Suppressor macrophage (primary cell): ENCODE results near the gene FAM234A.
"Not testable (repeated sequence)": the region's sequence is repeated elsewhere in the genome, so short reads cannot be mapped to it uniquely, and the experiment has no call there.

Experiments
- DNase-seq, 4 experiments: peaks; one replicate each; pipeline ENCODE4 v3.0.0-alpha.2; 2020 to 2022

FAM234A gene

GRCh38 chr16:266258-267164 is 31.9 kb downstream of the FAM234A start:
- DNase-seq, result no peak

DNA sequence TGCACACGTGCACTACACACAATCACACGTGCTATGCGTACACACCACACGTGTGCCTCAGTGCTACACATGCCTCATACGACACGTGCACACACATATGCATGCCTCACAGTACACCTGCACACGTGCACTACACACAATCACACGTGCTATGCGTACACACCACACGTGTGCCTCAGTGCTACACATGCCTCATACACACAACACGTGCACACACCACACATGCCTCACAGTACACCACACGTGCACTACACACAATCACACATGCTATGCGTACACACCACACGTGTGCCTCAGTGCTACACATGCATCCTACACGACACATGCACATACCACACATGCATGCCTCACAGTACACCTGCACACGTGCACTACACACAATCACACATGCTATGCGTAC is 32.9 kb downstream of the FAM234A start:
- not testable (repeated sequence) for DNase-seq

DNA sequence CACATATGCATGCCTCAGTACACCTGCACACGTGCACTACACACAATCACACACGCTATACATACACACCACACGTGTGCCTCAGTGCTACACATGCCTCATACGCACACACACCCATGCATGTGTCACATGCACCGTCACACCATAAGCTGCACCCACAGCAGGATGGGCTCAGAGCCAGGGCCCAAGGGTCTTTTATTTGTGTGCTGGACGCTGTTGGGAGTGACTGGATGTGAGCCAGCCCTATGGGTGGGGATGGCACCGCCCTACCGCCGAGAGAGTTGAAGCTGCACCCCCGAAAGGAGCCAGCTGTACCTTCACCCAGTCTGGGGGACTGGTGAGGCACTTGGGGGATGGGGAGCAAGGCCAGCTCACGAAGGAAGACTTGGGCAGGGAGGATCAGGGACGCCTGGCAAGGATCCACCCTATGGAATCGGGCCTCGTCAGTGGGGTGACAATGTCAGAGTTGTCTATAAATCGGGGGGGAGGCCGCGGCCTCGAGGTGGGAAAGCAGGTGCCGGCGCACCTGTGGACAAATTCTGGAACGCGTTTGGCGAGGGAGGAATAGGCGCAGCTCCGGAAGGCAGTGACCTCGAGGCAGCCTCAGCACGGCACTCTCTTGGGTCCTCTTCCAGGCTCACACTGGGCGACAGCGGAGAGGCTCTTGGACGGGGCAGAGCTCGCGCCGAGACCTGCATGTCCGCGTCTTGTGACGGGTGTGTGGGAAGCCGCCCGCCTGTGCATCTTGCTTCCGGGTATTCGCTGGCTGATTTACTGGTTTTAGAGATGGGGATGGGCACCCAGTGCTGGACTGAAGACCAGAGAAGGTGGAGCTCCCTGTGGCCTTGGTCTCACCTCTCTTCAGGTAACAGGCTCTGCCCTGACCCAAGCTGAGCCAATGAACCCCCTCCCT is 33.8 kb downstream of the FAM234A start:
- DNase-seq, result no peak

- no peak for DNase-seq
Observed at GRCh38 chr16:269061-269796, 34.6 kb downstream of the FAM234A start.

DNA sequence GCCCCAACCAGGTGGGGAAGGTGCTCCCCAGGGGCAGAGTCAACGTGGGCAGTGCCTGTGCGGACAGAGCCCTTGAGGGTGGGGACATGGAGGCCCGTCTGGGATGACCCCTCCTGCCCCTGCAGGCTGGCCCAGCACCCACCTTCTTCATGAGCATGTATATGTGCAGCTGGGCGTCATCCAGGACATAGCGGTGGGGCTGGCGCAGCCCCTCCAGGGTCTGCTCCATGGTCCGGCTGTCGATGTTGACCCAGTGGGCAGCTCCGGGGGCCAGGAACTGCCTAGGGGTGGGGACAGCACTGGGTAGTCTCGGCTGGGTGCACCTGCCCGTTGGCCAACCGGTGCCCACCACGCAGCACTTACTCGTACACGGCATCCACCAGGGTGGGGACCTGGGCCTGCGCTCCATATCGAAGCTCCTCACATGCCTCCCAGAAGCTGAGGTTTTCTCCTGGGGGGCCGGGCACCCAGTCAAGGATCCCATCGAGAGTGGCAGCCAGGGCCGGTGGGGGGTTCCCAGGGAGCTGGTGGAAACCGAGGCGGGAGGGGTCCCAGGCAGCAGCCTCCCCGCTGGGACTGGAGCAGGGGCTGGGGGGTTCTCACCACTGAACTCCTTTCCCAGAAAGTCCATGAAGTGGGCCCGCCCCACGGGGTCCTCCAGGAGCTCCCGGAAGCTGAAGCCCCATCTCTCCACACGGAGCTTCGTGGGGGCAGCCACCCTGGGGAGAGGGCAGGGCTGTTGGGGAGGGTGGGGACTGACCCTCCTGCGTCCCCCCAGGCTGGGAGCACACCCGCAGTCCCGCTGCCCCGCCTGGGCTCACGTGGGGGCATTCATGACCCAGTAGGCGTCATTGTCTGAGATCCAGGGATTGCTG is 36.0 kb downstream of the FAM234A start:
- DNase-seq, result no peak

DNA sequence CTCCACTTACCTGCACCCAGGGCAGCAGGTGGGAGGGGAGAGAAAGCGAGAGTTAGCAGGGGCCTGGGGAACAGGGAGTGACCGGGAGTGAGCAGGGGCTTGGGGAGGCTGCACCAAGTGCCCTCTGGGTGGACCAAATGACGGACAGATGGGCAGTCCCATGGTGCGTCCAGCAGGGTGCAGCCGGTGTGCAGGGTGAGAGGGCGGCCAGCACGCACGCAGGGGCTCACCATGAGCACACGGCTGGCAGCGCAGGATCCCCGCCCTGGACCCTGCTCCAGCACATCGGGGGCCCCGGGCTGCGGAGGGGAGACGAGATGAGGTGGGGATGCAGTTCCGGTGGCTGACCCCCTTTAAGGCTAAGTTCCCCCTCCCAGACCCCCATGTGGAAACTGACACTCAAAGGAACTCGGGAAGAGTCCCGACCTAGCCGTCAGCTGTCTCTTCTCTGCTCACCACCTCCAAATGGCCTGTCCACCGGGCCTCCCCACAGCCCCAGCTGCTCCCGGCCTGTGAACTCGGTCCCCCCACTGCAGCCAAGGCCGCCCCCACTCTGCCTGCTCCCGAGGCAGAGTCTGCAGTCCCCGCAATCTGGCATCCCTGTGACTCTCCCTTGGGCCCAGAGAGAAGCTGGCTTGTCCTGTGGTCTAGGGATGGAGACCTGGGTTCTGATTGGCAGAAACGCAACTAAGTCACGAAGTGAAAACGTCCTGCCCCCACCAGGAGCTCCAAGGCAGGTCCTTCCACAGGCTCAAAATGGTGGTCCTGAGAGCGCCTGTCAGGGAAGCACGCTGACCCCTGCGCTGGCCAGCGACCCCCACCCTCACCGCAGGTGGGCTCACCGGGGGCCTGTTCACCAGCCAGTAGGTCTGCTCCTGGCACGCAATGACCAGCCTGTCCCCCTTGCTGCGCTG is 38.3 kb downstream of the FAM234A start:
- no peak for DNase-seq

DNA sequence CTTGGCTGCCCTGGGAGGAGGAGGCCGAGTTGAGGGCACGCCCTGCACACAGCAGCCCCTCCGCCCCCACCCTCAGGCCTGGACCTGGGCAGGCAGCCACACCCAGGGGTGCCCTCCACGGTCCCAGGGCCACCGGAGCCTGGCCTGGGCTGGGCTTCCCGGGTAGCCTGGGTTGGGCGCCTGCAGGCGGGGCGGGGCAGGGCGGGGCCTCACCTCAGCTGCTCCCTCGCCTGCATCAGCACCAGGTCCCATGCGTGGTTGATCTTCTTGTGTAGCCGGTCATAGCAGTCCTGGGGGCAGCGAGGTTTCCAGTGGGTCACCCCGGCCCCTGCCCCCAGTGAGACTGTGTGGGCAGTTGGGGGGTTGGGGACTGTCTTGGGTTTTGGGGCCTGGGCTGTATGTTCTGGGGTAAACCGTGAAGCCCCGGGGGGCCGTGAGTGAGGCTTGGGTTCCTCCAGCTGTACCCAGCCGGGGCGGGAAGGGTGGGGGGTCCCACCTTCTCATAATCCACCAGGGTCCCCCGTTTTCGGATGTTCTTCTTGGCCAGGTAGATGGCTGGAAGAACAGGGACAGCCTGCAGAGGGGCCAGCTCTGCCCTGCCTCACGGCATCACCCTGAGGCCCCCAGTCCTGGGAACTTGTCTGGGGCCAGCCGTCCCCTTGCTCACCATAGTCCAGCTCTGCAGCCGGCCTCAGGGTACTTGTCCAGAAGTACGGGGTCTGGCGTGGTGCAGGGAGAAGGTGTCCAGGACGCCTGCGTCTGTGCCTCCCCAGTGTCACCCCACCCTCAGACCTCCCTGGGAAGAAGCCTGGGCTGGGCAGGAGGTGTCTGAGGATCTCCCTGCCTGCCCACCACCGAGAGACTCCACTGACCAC is 39.2 kb downstream of the FAM234A start:
- DNase-seq, result no peak

GRCh38 chr16:275041-275641 is 40.5 kb downstream of the FAM234A start:
- DNase-seq, result no peak

- peak in 1 of 4 experiments; percentile 14 for DNase-seq
Observed at GRCh38 chr16:275786-276232, 41.2 kb downstream of the FAM234A start, which contains the start of gene RGS11. RGS11 (minus strand) TSS chr16:275944; CDS start chr16:275911, 33 bp downstream.

GRCh38 chr16:276426-277077 is 41.9 kb downstream of the FAM234A start:
- no peak for DNase-seq

DNA sequence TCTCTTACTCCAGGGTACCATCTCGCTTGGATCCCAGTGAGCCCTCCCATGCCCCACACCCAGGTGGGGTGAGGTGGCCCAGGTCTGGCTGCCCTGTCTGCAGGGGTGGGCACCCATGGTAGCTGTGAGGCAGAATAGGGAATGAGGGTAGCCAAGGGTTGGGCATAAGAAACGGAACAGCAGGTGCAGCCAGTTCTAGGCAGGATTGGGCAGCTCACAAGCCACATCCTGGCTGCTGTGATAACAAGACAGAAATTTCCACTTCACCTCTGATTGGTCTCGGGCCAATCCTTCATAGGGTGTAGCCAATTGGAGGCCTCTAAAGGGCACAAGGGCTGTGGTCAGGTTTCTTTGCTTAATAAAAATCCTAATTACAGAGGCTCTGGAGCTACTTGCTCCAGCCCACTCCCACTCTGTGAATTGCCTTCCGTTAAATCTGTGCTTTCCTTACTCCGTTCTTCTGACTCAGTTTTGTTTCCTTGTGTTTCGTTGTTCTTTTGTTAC is 44.3 kb downstream of the FAM234A start:
- DNase-seq, result peak in 2 of 4 experiments; percentile 6 to 19

DNA sequence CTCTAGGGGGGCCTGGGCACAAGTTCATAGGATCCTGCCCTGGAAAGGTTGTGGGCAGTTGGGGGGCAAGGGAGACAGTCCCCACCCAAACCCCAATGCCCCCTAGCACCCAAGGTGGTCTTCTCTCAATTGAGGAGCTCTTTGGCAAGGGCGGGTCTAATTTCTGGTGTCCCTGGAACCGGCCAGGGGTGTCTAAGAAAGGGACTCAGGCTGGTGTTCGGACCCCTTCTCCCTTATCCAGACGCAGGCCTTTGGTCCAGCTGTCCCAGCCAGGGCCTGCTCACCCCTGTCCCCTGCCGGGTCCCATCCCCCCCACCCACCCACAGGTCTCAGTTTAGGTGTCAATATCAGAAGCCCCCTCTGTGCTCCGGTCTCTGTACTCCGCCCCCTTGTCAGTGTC is 44.9 kb downstream of the FAM234A start:
- DNase-seq, result no peak

GRCh38 chr16:280005-280460 is 45.4 kb downstream of the FAM234A start:
- DNase-seq, result no peak

DNA sequence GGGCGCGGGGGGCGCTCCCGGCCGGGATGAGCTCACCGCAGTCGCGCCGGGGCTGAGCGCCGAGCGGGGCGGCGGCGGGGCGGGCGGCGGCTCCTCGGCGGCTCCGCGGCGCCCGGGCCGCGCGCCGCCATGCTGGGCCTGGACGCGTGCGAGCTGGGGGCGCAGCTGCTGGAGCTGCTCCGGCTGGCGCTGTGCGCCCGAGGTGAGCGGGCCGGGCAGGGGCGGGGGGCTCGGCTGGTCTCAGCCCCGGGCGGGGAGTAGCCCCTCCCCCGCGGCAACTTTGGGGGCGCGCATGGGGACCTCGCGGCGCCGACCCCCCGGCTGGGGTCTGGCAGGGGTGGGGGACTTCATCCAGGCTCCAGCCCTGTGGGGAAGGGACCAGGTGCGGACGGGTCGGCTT is 45.9 kb downstream of the FAM234A start, which contains the start of gene ARHGDIG:
ARHGDIG (plus strand) TSS at position 40 of the 400 bp plus-strand sequence; CDS start at position 130, 90 bp downstream.
- no peak for DNase-seq

DNA sequence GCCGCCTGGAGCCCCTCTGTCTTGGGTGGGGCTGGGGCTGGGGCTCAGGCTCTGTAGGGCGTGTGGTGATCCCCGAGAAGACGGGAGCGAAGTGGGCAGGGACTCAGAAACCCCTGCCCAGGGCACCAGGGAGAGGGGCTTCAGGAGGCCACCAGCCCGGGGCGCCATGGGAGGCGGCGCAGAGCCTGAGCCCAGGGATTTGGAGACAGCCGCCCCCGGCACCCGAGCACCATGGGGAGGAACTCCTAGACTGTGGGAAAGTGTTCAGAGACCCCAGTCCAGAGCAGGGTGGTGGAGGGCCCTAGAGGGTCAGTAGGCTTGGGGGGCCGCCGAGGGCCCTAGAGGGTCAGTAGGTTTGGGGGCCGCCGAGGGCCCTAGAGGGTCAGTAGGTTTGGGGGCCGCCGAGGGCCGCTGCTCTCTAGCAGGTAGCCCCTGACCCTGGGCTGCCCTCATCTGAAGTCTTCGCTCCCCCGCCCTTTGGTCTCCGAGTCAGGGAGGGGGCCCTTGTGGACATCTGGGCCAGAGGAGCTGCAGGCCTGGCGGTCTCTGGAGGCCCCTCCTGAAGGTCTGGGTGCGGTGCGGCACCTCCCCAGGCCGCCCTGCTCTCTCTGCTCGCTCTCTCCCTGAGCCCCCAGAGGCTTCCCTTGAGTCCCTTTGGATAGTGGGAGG is 46.5 kb downstream of the FAM234A start:
- no peak for DNase-seq

GRCh38 chr16:281660-282255 is 47.1 kb downstream of the FAM234A start:
- DNase-seq, result no peak

- no peak for DNase-seq
Observed at GRCh38 chr16:282491-282890, 47.9 kb downstream of the FAM234A start.
